SK-N-MC (cell line): ENCODE measurements around the gene KIDINS220.

Experiments
- EZH2 ChIP-seq: fragments of 200-600 bp; sonication (generic); IDR thresholded peaks from one replicate; pipeline ENCODE4 v1.6.1; 2017; ENCODE audit warnings: antibody characterized with exemption
- FOXP2 ChIP-seq: optimal IDR thresholded peaks from 2 replicates; pipeline ENCODE3; 2011; ENCODE audit warnings: mild to moderate bottlenecking, moderate library complexity; ENCODE audit not compliant: insufficient read depth; ENCODE audit errors: extremely low read length, control extremely low read depth
- POLR2AphosphoS5 ChIP-seq: IDR thresholded peaks from 2 replicates; pipeline ENCODE4 v1.6.1; 2012; ENCODE audit warnings: mild to moderate bottlenecking, low read depth, low read length, borderline replicate concordance

DNA sequence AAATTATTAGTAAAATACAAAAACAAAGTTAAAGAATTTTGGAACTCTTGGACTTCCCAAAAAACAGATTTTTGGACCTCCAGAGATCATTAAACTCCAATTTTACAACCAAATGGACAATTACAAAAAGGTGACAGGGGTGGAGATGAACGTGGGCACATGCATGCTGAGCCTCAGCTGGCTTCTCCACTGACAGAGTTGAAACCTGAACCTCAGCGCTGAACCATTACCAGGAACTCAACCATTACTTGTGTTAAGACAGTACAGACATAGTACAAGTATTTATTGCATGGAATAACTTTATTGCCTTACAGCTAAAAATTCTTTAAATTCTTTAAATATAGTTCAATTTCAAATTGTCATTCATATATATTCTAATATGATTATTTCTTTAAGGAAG lies 33.0 kb upstream of the KIDINS220 start:
- TF ChIP-seq EZH2 (no peak), POLR2AphosphoS5 (no peak), FOXP2 (no peak)
